ENCODE results near the gene ASS1. TPM values are rescaled to one million over a fixed set of nuclear protein-coding genes. Genes with fewer than 3 reads are reported as not detected.

The ASS1 gene
- total RNA-seq (100 to 1,000 TPM in 1 of 2 donors, 10 to 100 TPM in 1; 68.5 to 153 TPM), polyA plus RNA-seq (ENCODE audit: insufficient read depth, low read depth, low replicate concordance) (90.2 TPM)
- long read RNA-seq, donor 1, transcript ASS1-201 (15 exons, 1,564 nt) = major isoform, 95 of 181 reads
- long read RNA-seq, donor 1, partial matches to known transcripts = 75 of 181 reads
- long read RNA-seq, donor 1, other reads (novel, unspliced or antisense) = 6 of 181 reads
- long read RNA-seq, donor 2, transcript ASS1-201 (15 exons, 1,564 nt) = major isoform, 75 of 198 reads
- long read RNA-seq, donor 2, transcript ASS1-203 (16 exons, 1,548 nt) = minor isoform, 5 of 198 reads
- long read RNA-seq, donor 2, partial matches to known transcripts = 118 of 198 reads
- long read RNA-seq, donor 2, other reads (novel, unspliced or antisense) = 0 of 198 reads

- H3K4me1 ChIP-seq = peaks cover 25% of the 10 kb centered on the region
- intact Hi-C loops (cut with DNase I; ENCODE audit: low total_unique reads) = no loop called here
- peak within 1 kb of the TSS; percentile 59 to 71 for H3K4me3 ChIP-seq
- no peaks in the 10 kb centered on the region for H3K36me3 ChIP-seq (ENCODE audit: low read depth, missing control alignments)
- 2% methylated on average over 27 of the region's 66 CpGs; no CpG with 5 or more reads in 1 of the 2 donors for WGBS, 2 donors
- no peaks in the 10 kb centered on the region for H3K9me3 ChIP-seq
- H3K27me3 ChIP-seq = no peaks in the 10 kb centered on the region
- peak within 1 kb of the TSS; percentile 71 to 73 for H3K27ac ChIP-seq
- no peak for TF ChIP-seq CTCF (IDR thresholded peaks at IDR 0.05)
- no peak for TF ChIP-seq POLR2A (IDR thresholded peaks at IDR 0.05)
- peak; percentile 87 for DNase-seq
Measured at GRCh38 chr9:130444565-130445221, at the start of gene ASS1. ASS1 (plus strand) TSS chr9:130444961; CDS start chr9:130452229, 7,268 bp downstream.

- no peaks in the 10 kb centered on the region for H3K4me1 ChIP-seq
- 92 to 95% methylated on average over 7 to 26 of the region's 26 CpGs for WGBS, 2 donors
Measured at GRCh38 chr9:130395810-130396435, 48.8 kb upstream of the ASS1 start.

GRCh38 chr9:130396581-130396980, 48.2 kb upstream of the ASS1 start:
- WGBS, 2 donors = 86 to 100% methylated on average over 3 to 4 of the region's 4 CpGs
- no peaks in the 10 kb centered on the region for H3K9me3 ChIP-seq
- no peaks in the 10 kb centered on the region for H3K4me1 ChIP-seq
- intact Hi-C loops (cut with DNase I; ENCODE audit: low total_unique reads) = no loop called here
- H3K27me3 ChIP-seq = no peaks in the 10 kb centered on the region
- H3K27ac ChIP-seq = no peak overlapping the region
- no peak for TF ChIP-seq POLR2A (IDR thresholded peaks at IDR 0.05)
- TF ChIP-seq CTCF (IDR thresholded peaks at IDR 0.05) = no peak
- H3K36me3 ChIP-seq (ENCODE audit: low read depth, missing control alignments) = no peaks in the 10 kb centered on the region
- no peak overlapping the region for H3K4me3 ChIP-seq
- DNase-seq = no peak

More at GRCh38 chr9:130395810-130396435, 48.8 kb upstream of the ASS1 start:
- no peak overlapping the region for H3K27ac ChIP-seq
- H3K36me3 ChIP-seq (ENCODE audit: low read depth, missing control alignments) = no peaks in the 10 kb centered on the region
- H3K27me3 ChIP-seq = no peaks in the 10 kb centered on the region
- no peak overlapping the region for H3K4me3 ChIP-seq
- H3K9me3 ChIP-seq = no peaks in the 10 kb centered on the region
- intact Hi-C loops (cut with DNase I; ENCODE audit: low total_unique reads) = no loop called here
- DNase-seq = no peak
- TF ChIP-seq POLR2A (IDR thresholded peaks at IDR 0.05) (no peak), CTCF (IDR thresholded peaks at IDR 0.05) (no peak)

GRCh38 chr9:130398487-130399240, 46.1 kb upstream of the ASS1 start:
- no peak for DNase-seq
- Histone ChIP-seq H3K4me3 (no peak overlapping the region), H3K27me3 (no peaks in the 10 kb centered on the region), H3K36me3 (ENCODE audit: low read depth, missing control alignments) (no peaks in the 10 kb centered on the region), H3K4me1 (no peaks in the 10 kb centered on the region), H3K27ac (no peak overlapping the region), H3K9me3 (no peaks in the 10 kb centered on the region)
- intact Hi-C loops (cut with DNase I; ENCODE audit: low total_unique reads) = no loop called here
- WGBS, 2 donors = 85 to 88% methylated on average over 11 to 17 of the region's 17 CpGs
- TF ChIP-seq POLR2A (IDR thresholded peaks at IDR 0.05) (no peak), CTCF (IDR thresholded peaks at IDR 0.05) (no peak)

Measured in testis (tissue), 5 donors.